ENCODE results near the gene UNC5C. TPM values are rescaled to one million over a fixed set of nuclear protein-coding genes. Genes with fewer than 3 reads are reported as not detected.
"Not testable (repeated sequence)": the region's sequence is repeated elsewhere in the genome, so short reads cannot be mapped to it uniquely, and the experiment has no call there.

The UNC5C gene
- total RNA-seq, 1 experiment from 2014 or later = not detected

GRCh38 chr4:95151255-95151654, 397.5 kb downstream of the UNC5C start:
- no peaks in the 10 kb centered on the region for H3K9me3 ChIP-seq
- intact Hi-C loops (cut with micrococcal nuclease; ENCODE audit: unreplicated experiment) = no loop called here
- H3K4me3 ChIP-seq (ENCODE audit: low read depth, low read length) = no peak overlapping the region
- no peaks in the 10 kb centered on the region for H3K4me1 Mint-ChIP-seq (ENCODE audit: low read depth, unreplicated experiment)
- DNase-seq = no peak
- no peak for TF ChIP-seq CTCF (IDR thresholded peaks at IDR 0.05; ENCODE audit: insufficient read depth in 1 of 2, low read depth in 1 of 2, low read length in 1 of 2, severe bottlenecking in 1 of 2, unreplicated experiment in 1 of 2)
- H3K4me3 Mint-ChIP-seq (ENCODE audit: unreplicated experiment) = no peak overlapping the region
- no peaks in the 10 kb centered on the region for H3K36me3 ChIP-seq (ENCODE audit: control insufficient read depth, insufficient read depth, low read length)
- ChIA-PET CTCF (no interaction called here), POLR2A (no interaction called here)
- no TSS peak for BruUV-seq (replicated peaks)
- H3K27me3 ChIP-seq (replicated peaks; ENCODE audit: control insufficient read depth, insufficient read depth, low read length) = no peaks in the 10 kb centered on the region; the same call in 1 of the 2 replicates
- no peaks in the 10 kb centered on the region for H3K27me3 Mint-ChIP-seq (ENCODE audit: insufficient read depth, unreplicated experiment)
- H3K9me3 Mint-ChIP-seq (ENCODE audit: unreplicated experiment) = no peaks in the 10 kb centered on the region
- H3K36me3 Mint-ChIP-seq (ENCODE audit: insufficient read depth, unreplicated experiment) = no peaks in the 10 kb centered on the region
- H3K27ac Mint-ChIP-seq (ENCODE audit: unreplicated experiment) = no peak overlapping the region
- H3K4me1 ChIP-seq = no peaks in the 10 kb centered on the region

DNA sequence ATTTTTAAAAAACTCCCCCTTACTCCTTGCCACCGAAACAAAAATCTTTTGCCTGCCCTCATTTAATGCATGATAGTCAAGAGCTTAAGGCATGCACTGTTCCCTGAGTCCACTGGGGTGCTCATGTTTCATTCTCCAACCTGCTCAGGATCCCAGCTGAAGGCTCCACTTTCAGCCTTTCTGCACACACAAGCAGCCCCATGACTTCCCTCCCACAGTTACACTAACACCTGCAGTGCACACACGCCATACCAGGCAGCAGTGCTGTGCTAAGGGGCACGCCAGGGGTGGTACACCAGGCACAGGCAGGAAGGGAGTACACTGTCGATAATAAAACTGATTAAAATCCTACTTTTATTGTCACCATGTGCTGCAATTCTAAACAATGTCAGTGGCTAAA, 405.8 kb downstream of the UNC5C start:
- no peak for DNase-seq
- Histone ChIP-seq H3K4me1 (no peaks in the 10 kb centered on the region), H3K4me3 (ENCODE audit: low read depth, low read length) (no peak overlapping the region), H3K27me3 (replicated peaks; ENCODE audit: control insufficient read depth, insufficient read depth, low read length) (no peaks in the 10 kb centered on the region), H3K9me3 (no peaks in the 10 kb centered on the region; the same call in 1 of the 2 replicates), H3K36me3 (ENCODE audit: control insufficient read depth, insufficient read depth, low read length) (no peaks in the 10 kb centered on the region)
- H3K27ac Mint-ChIP-seq (ENCODE audit: unreplicated experiment) = no peak overlapping the region
- ChIA-PET POLR2A (no interaction called here), CTCF (no interaction called here)
- no peaks in the 10 kb centered on the region for H3K4me1 Mint-ChIP-seq (ENCODE audit: low read depth, unreplicated experiment)
- H3K4me3 Mint-ChIP-seq (ENCODE audit: unreplicated experiment) = no peak overlapping the region
- peaks cover 19% of the 10 kb centered on the region for H3K9me3 Mint-ChIP-seq (ENCODE audit: unreplicated experiment)
- intact Hi-C loops (cut with micrococcal nuclease; ENCODE audit: unreplicated experiment) = no loop called here
- no peak for TF ChIP-seq CTCF (IDR thresholded peaks at IDR 0.05; ENCODE audit: insufficient read depth in 1 of 2, low read depth in 1 of 2, low read length in 1 of 2, severe bottlenecking in 1 of 2, unreplicated experiment in 1 of 2)
- H3K27me3 Mint-ChIP-seq (ENCODE audit: insufficient read depth, unreplicated experiment) = no peaks in the 10 kb centered on the region
- BruUV-seq (replicated peaks) = no TSS peak
- peaks cover 8% of the 10 kb centered on the region for H3K36me3 Mint-ChIP-seq (ENCODE audit: insufficient read depth, unreplicated experiment)

GRCh38 chr4:95141361-95141760, 407.4 kb downstream of the UNC5C start:
- Histone ChIP-seq H3K4me1 (no peaks in the 10 kb centered on the region), H3K4me3 (ENCODE audit: low read depth, low read length) (no peak overlapping the region), H3K36me3 (ENCODE audit: control insufficient read depth, insufficient read depth, low read length) (no peaks in the 10 kb centered on the region), H3K27me3 (replicated peaks; ENCODE audit: control insufficient read depth, insufficient read depth, low read length) (no peaks in the 10 kb centered on the region), H3K9me3 (no peaks in the 10 kb centered on the region; the same call in 1 of the 2 replicates)
- H3K36me3 Mint-ChIP-seq (ENCODE audit: insufficient read depth, unreplicated experiment) = peaks cover 8% of the 10 kb centered on the region
- no TSS peak for BruUV-seq (replicated peaks)
- no peak for DNase-seq
- peaks cover 19% of the 10 kb centered on the region for H3K9me3 Mint-ChIP-seq (ENCODE audit: unreplicated experiment)
- intact Hi-C loops (cut with micrococcal nuclease; ENCODE audit: unreplicated experiment) = no loop called here
- ChIA-PET CTCF (no interaction called here), POLR2A (no interaction called here)
- no peaks in the 10 kb centered on the region for H3K27me3 Mint-ChIP-seq (ENCODE audit: insufficient read depth, unreplicated experiment)
- no peaks in the 10 kb centered on the region for H3K4me1 Mint-ChIP-seq (ENCODE audit: low read depth, unreplicated experiment)
- no peak overlapping the region for H3K27ac Mint-ChIP-seq (ENCODE audit: unreplicated experiment)
- no peak for TF ChIP-seq CTCF (IDR thresholded peaks at IDR 0.05; ENCODE audit: insufficient read depth in 1 of 2, low read depth in 1 of 2, low read length in 1 of 2, severe bottlenecking in 1 of 2, unreplicated experiment in 1 of 2)
- no peak overlapping the region for H3K4me3 Mint-ChIP-seq (ENCODE audit: unreplicated experiment)

- H3K9me3 ChIP-seq; intact Hi-C loops (cut with micrococcal nuclease; ENCODE audit: unreplicated experiment); H3K27me3 Mint-ChIP-seq (ENCODE audit: insufficient read depth, unreplicated experiment); H3K4me3 ChIP-seq (ENCODE audit: low read depth, low read length); H3K27me3 ChIP-seq (replicated peaks; ENCODE audit: control insufficient read depth, insufficient read depth, low read length); H3K36me3 Mint-ChIP-seq (ENCODE audit: insufficient read depth, unreplicated experiment); POLR2A ChIA-PET; H3K27ac Mint-ChIP-seq (ENCODE audit: unreplicated experiment); H3K4me1 Mint-ChIP-seq (ENCODE audit: low read depth, unreplicated experiment); H3K4me3 Mint-ChIP-seq (ENCODE audit: unreplicated experiment); BruUV-seq (replicated peaks); H3K36me3 ChIP-seq (ENCODE audit: control insufficient read depth, insufficient read depth, low read length); H3K4me1 ChIP-seq: not testable (repeated sequence)
- CTCF ChIA-PET = interaction anchor here (0.6 kb wide), 1 partner anchor 105 kb away, joined by 3 read pairs; no protein-coding TSS in a partner anchor
- peak in 1 of 2 experiments; percentile 21 for DNase-seq
- peaks cover 19% of the 10 kb centered on the region for H3K9me3 Mint-ChIP-seq (ENCODE audit: unreplicated experiment)
Measured at GRCh38 chr4:95139424-95139823, 409.3 kb downstream of the UNC5C start.

- CTCF ChIA-PET; H3K4me3 ChIP-seq (ENCODE audit: low read depth, low read length); H3K36me3 ChIP-seq (ENCODE audit: control insufficient read depth, insufficient read depth, low read length); H3K27ac Mint-ChIP-seq (ENCODE audit: unreplicated experiment); H3K9me3 Mint-ChIP-seq (ENCODE audit: unreplicated experiment); POLR2A ChIA-PET; intact Hi-C loops (cut with micrococcal nuclease; ENCODE audit: unreplicated experiment); DNase-seq; H3K27me3 Mint-ChIP-seq (ENCODE audit: insufficient read depth, unreplicated experiment); BruUV-seq (replicated peaks); H3K4me3 Mint-ChIP-seq (ENCODE audit: unreplicated experiment); H3K36me3 Mint-ChIP-seq (ENCODE audit: insufficient read depth, unreplicated experiment); H3K9me3 ChIP-seq; H3K4me1 Mint-ChIP-seq (ENCODE audit: low read depth, unreplicated experiment); H3K27me3 ChIP-seq (replicated peaks; ENCODE audit: control insufficient read depth, insufficient read depth, low read length); H3K4me1 ChIP-seq: not testable (repeated sequence)
Measured at GRCh38 chr4:95134016-95134415, 414.8 kb downstream of the UNC5C start.
